NCI-H748 (cell line): Measurements from ENCODE around the gene BUB1.
"Not testable (repeated sequence)": the region's sequence is repeated elsewhere in the genome, so short reads cannot be mapped to it uniquely, and the experiment has no call there.

Experiments used
- DNase-seq: peaks from one replicate; lab custom pipeline; 2025; ENCODE audit not compliant: unreplicated experiment; lab: John Stamatoyannopoulos, UW

Gene BUB1

DNA sequence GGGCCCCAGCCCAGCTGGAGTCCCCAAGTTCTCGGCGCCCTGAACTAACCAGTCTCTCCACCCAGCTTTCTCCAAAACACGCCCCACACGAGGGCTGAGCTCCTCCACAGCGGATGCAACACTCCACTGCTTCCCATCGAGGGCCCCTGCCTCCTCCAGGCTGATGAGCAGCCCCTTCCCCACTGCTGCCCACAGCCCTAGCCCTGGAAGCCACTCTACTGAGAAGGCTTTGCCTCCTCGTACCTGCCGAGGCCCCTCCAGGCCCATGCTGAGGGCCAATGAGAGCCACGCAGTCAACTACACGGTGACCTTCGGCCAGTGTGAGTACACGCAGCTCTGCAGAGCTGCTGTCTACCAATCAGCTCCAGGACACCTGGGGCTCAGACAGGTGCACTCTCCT, 72.8 kb downstream of the BUB1 start:
- not testable (repeated sequence) for DNase-seq

DNA sequence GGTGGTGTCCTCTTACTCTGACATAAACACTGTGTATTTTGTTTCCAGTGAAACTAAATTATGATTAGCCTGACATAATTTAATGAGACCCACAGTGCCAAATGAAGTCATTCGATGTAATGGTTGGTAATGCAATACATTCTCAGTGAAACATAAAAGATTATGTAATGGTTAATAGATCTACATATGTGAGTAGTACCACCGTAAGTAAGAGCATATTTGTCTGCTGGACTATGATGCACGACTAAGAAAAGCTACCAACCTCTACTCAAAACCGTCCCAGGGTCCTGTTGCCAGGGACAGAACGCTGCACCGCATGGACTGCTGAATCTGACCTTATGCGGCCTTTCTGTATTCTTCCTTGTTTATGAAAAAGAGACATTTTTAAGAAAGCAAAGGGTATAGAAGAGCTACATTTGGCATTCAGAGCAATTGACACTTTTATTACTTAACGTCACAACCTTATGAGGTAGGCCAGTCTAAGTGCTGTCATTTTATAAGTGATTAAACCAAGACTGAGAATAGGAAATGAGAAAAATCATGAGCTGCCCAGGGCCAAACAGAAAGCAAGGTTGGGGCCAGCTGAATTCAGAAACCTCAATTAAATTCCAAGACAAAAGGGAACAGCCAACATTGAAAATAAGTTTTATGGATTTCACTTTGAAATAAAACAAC, 73.8 kb downstream of the BUB1 start:
- not testable (repeated sequence) for DNase-seq

DNA sequence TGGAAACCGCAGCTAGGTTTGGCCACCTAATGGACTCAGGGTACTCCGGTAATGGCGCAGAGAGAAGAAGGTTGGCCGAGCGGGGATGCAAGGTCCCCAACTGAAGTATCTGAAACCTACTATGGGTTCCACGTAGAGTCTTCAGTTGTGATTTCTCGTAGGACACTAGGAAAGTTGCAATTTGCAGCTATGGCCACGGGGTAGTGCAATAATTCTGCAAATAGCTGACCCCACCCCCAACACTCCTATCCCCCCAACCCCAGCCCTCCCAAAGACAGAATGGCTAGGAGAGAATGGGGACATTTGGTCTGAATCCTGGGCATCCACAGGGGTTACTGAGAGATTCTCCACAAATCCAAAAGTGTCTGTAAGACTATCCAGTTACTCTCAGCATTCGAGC, 75.7 kb downstream of the BUB1 start:
- not testable (repeated sequence) for DNase-seq

DNA sequence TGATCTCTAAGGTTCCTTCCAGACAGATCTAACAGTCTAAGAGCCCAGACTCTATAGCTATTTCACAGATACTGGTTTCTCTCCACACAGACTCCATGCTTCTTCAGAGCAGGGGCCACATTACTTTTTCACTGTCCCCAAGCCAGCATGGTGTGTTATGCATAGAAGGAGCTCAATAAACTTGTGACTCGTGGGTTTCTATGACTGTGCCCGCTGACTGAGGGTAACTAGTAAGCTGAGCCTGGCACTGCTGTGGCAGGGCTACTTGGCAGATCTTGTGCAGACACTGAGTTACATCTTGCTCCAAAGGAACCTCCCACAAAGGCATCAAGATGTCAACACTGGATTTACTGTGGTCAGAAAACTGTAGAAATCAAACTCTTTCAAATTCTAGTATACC, 85.9 kb downstream of the BUB1 start:
- DNase-seq = not testable (repeated sequence)

DNA sequence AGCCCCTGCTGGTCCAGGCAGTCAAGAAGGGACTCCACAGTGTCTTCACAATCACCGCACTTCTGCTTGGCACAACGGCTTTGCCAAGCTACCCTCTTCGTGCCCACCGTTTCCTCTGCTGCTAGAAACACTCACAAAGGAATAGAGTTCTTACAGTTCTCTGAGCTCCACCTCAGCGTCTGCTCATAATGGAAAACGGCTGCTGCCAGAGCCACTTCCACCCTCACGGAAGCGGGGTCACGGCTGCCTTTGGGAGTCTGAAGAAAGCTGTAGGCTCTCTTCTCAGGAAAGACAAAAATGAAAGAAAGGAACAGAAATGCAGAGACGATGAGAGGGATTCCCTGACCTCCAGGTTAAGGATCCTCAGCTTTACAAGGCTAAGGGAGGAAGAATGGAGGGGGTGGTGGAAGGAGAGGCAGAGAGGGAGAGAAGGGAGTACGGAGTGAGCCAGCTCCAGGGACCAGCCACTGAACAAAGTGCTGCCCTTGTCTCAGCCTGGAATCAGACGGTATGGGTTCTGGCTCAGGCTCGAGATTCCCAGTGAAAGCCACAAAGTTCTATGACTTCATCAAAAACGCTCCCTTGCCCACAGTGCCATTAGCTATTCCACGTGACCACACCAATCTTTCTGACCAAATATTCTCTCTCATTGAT, 88.1 kb downstream of the BUB1 start:
- not testable (repeated sequence) for DNase-seq

DNA sequence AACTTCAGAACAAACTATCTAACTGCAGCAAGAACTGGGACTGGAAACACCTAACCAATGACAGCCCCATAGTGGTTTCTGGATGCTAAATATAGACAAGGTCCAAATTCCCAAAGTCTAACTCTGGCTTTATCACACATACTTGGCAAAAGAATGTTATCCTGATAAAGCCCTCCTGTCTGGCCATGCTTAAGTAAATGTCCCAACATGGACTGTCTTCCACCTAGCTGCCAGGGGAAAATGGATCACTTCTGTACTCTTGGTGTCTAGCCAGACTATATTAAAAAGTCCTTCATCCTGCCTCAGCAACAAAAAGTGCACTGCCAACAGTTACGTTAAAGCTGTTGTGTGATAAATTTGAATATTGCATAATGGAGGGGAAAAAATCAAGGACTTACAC, 89.3 kb downstream of the BUB1 start:
- DNase-seq = not testable (repeated sequence)
